Right lobe of liver (tissue), 6 donors: ENCODE data around the gene NANOS3. TPM values are rescaled to one million over a fixed set of nuclear protein-coding genes. Genes with fewer than 3 reads are reported as not detected.

ENCODE experiments used
- ATAC-seq, 4 donors: fragments of 200-7000 bp; cut with Tn5 transposase; one replicate each; pipeline ENCODE4 v1.9.1; 2020; ENCODE audit warnings: mild to moderate bottlenecking in 4 of 4, moderate library complexity in 4 of 4
- DNase-seq, 3 donors: peaks; one replicate each; pipeline ENCODE4 v3.0.0-alpha.2; 2020
- H3K27ac ChIP-seq, 3 donors: fragments of 200-600 bp; one replicate each; pipeline ENCODE4 v1.8.0; 2022
- H3K27me3 ChIP-seq, 2 donors: fragments of 200-600 bp; one replicate each; pipeline ENCODE4 v1.8.0; 2022
- H3K36me3 ChIP-seq, 4 donors: fragments of 200-600 bp; sonication (generic) in 1 of 4; one replicate each; pipeline versions ENCODE4 v1.5.1 to v1.8.0; 2017 to 2022; ENCODE audit warnings: control low read depth in 1 of 4
- H3K4me1 ChIP-seq, 4 donors: fragments of 200-600 bp; sonication (generic) in 1 of 4; one replicate each; pipeline versions ENCODE4 v1.5.1 to v1.8.0; 2017 to 2022; ENCODE audit warnings: control low read depth in 1 of 4
- H3K4me3 ChIP-seq, 3 donors: fragments of 200-600 bp; one replicate each; pipeline ENCODE4 v1.8.0; 2022
- H3K9me3 ChIP-seq, 4 donors: fragments of 200-600 bp; sonication (generic) in 1 of 4; one replicate each; pipeline versions ENCODE4 v1.5.1 to v1.8.0; 2017 to 2022; ENCODE audit warnings: control low read depth in 1 of 4
- POLR2A ChIP-seq: fragments of 450-650 bp; IDR thresholded peaks from one replicate; pipeline ENCODE4 v1.6.1; 2017; ENCODE audit warnings: antibody characterized with exemption, mild to moderate bottlenecking
- WGBS: methylation state at CpG from one replicate; pipeline ENCODE4 v1.1.6; 2018; ENCODE audit warnings: low coverage, low lambda C conversion rate; ENCODE audit not compliant: insufficient coverage; ENCODE audit errors: missing lambda C conversion rate; 5-methylcytosine and 5-hydroxymethylcytosine counted together
- intact Hi-C, 2 donors: fragments of 100-400 bp; cut with DNase I; formaldehyde crosslinking; loops; one replicate each; pipeline versions ENCODE4 v1.11.2 to v1.14.1; 2022
- total RNA-seq, 6 experiments: library from RNA; depleted of rRNA in 2 of 6; stranded (reverse); fragments of >200 nt in 2 of 6; fragmentation: NEBNext Ultra II Directional in 3 of 6; extraction: Animal tissue kit (Norgen Biotek cat#: 25700) in 3 of 6; gene quantifications; one replicate each; pipeline versions ENCODE4 v1.1.0 to v1.2.4, GENCODE V29; 2016 to 2023
- TF ChIP-seq, protein P1 (sequence below), 4 donors: fragments of 200-600 bp in 3 of 4; fragments of 450-650 bp in 1 of 4; IDR thresholded peaks; one replicate each; pipeline versions ENCODE4 v1.5.1 to v1.8.0; 2016 to 2022; ENCODE audit warnings: antibody characterized with exemption in 4 of 4, mild to moderate bottlenecking in 2 of 4
- donor health status: DM: no; HTN: yes; CAD: no.
- donor health status: DM: no; HTN: no; CAD: no.
- donor health status: DM: no; HTN: no; CAD: no.
- donor health status: DM: no; HTN: yes; CAD: no.
- donor health status: DM: no; HTN: yes; CAD: no.

NANOS3 gene
- total RNA-seq, 6 experiments from 2014 or later: not detected

DNA sequence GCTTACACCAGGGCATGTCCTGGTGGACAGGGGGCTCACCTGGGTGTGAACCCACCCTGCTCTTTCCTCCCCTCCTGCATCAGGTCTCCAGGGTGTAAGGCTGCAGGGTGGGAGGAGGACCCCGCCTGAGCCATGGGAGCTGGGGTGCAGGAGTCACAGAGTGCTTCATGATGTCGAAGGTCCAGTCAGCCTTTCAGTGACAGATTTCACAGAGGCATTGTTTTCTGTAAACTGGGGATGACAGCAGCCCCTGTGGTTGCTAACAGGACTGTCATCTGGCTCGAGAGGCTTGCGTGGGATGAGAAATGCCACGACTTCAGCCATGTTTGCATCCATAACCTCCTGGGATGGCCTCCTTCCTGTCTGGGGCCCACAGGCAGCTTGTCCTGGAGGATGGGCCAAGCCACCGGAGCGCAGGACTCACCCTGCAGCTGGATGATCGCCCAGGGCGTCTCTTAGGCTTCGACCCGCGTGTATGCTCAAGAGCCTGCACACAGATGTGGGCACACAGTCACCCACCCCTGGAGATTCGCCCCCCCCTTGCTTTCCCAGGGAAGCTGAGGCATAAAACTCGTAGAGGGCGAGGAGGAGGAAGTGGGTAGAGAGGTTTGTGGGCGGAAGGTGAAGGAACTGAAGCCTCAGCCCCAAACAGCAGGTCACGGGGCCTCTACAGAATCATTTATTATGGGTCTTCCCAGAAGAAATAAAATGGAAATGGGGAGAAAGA, 4.9 kb downstream of the NANOS3 start:
- 26% methylated on average over 10 of the region's 17 CpGs for WGBS
- H3K27me3 ChIP-seq: no peaks in the 10 kb centered on the region
- intact Hi-C loops: loop anchor here (10.0 kb wide), 2 partner anchors 163 to 173 kb away; no protein-coding TSS in a partner anchor
- H3K4me3 ChIP-seq: no peak overlapping the region
- no peak overlapping the region for H3K27ac ChIP-seq
- H3K36me3 ChIP-seq: no peaks in the 10 kb centered on the region
- TF ChIP-seq POLR2A: no peak
- TF ChIP-seq, protein P1, sequence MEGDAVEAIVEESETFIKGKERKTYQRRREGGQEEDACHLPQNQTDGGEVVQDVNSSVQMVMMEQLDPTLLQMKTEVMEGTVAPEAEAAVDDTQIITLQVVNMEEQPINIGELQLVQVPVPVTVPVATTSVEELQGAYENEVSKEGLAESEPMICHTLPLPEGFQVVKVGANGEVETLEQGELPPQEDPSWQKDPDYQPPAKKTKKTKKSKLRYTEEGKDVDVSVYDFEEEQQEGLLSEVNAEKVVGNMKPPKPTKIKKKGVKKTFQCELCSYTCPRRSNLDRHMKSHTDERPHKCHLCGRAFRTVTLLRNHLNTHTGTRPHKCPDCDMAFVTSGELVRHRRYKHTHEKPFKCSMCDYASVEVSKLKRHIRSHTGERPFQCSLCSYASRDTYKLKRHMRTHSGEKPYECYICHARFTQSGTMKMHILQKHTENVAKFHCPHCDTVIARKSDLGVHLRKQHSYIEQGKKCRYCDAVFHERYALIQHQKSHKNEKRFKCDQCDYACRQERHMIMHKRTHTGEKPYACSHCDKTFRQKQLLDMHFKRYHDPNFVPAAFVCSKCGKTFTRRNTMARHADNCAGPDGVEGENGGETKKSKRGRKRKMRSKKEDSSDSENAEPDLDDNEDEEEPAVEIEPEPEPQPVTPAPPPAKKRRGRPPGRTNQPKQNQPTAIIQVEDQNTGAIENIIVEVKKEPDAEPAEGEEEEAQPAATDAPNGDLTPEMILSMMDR (IDR thresholded peaks at IDR 0.05): no peak
- no peaks in the 10 kb centered on the region for H3K9me3 ChIP-seq
- ATAC-seq (no peak), DNase-seq (peak in 2 of 3 donors; percentile 47 to 55)
- peaks cover 0 to 10% (median 3%) of the 10 kb centered on the region in 4 donors for H3K4me1 ChIP-seq

DNA sequence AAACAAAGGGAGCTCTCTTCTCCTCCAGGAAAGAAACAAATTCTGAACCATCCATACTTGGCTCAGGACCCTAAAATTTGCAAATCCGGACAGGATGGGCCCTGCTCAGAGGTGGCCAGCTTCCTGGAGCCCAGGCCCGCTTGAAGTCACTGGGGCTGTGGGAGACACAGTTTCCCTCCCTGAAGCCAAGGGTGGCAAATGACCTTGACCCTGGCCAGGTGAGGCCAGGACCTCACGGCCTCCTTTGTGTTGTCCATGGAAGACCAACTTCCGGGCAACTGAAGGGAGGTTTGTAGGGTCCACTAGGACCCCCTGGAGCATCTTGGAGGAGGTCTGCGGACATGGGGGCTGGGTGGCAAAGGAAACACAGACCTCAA, 5.5 kb downstream of the NANOS3 start:
- H3K27ac ChIP-seq: no peak overlapping the region

DNA sequence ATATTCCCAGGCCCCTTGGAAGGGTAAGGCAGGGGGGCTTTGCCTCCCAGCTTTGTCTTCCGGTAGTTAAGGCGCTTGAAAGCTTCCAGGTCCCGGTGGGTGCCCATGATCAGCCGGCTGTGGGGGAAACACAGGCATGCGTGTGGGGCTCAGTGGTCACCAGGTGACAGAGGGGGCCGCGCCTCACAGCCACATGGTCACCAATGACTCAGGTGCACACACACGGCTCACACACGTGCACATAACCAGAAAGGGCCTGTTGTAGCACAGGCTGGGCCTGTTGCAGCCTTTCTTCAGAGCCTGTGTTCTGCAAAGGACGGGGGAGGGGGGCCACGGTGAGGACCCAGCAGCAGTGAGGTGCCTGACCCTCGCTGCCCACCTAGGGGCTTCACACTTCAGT, 5.9 kb downstream of the NANOS3 start:
- no peak overlapping the region for H3K4me3 ChIP-seq
- no CpG with 5 or more reads among the region's 12 CpGs for WGBS
- DNase-seq (peak in 1 of 3 donors; percentile 46), ATAC-seq (no peak)
- peaks cover 0 to 10% (median 3%) of the 10 kb centered on the region in 4 donors for H3K4me1 ChIP-seq
- no peak overlapping the region for H3K27ac ChIP-seq
- H3K36me3 ChIP-seq: no peaks in the 10 kb centered on the region
- no peaks in the 10 kb centered on the region for H3K27me3 ChIP-seq
- TF ChIP-seq, protein P1 (IDR thresholded peaks at IDR 0.05): no peak
- no peak for TF ChIP-seq POLR2A
- intact Hi-C loops: loop anchor here (10.0 kb wide), 2 partner anchors 162 to 172 kb away; no protein-coding TSS in a partner anchor
- H3K9me3 ChIP-seq: no peaks in the 10 kb centered on the region

More for the DNA sequence above, 5.5 kb downstream of the NANOS3 start:
- DNase-seq (peak in 1 of 3 donors; percentile 46), ATAC-seq (no peak)
- Histone ChIP-seq H3K4me3 (no peak overlapping the region), H3K27me3 (no peaks in the 10 kb centered on the region), H3K9me3 (no peaks in the 10 kb centered on the region), H3K4me1 (peaks cover 0 to 10% (median 3%) of the 10 kb centered on the region in 4 donors), H3K36me3 (no peaks in the 10 kb centered on the region)
- TF ChIP-seq, protein P1 (IDR thresholded peaks at IDR 0.05): no peak
- TF ChIP-seq POLR2A: no peak
- WGBS: 63% methylated on average over 1 of the region's 5 CpGs
- intact Hi-C loops: loop anchor here (10.0 kb wide), 2 partner anchors 162 to 172 kb away; no protein-coding TSS in a partner anchor

DNA sequence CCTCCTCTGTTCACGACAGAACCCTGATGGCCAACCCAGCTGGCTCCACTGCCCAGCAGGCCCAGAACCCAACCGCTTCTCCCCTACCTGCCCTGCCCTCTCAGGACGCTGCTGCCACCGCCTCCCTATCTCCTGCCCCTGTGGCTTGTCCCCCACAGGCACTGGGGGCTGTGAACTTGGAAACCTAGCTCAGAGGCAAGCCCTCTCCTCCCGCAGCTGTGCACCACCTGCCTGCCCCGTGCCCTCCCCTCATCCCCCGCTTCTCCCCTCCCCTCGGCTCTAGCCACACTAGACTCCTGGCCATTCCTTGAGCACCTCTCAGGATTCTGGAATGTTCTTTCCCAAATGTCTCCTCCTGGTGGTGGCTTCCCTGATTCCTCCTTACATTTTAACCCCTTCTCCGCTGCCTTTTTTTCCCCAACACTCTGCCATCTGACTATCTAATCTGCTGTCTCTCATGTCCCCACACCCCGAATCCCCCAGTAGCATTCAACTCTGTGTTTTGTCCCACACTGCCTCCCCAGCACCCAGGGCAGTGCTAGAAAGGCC, 6.7 kb downstream of the NANOS3 start:
- H3K4me3 ChIP-seq: no peak overlapping the region
- DNase-seq: no peak
- no peak for ATAC-seq
- TF ChIP-seq, protein P1 (IDR thresholded peaks at IDR 0.05): no peak
- no peak for TF ChIP-seq POLR2A
- no peaks in the 10 kb centered on the region for H3K9me3 ChIP-seq
- intact Hi-C loops: loop anchor here (10.0 kb wide), 2 partner anchors 161 to 171 kb away; no protein-coding TSS in a partner anchor
- 95% methylated on average over 9 of the region's 10 CpGs for WGBS
- no peak overlapping the region for H3K27ac ChIP-seq
- H3K36me3 ChIP-seq: no peaks in the 10 kb centered on the region
- peaks cover 0 to 10% (median 3%) of the 10 kb centered on the region in 4 donors for H3K4me1 ChIP-seq
- no peaks in the 10 kb centered on the region for H3K27me3 ChIP-seq
